ENCODE results near the gene SYCP2.

The SYCP2 gene

GRCh38 chr20:59920944-59921343 lies 12.5 kb downstream of the SYCP2 start:
- Histone ChIP-seq H3K27ac (ENCODE audit: low read length) (no peak overlapping the region), H3K9me2 (replicated peaks; ENCODE audit: insufficient read depth, low read length) (no peaks in the 10 kb centered on the region), H3K4me2 (ENCODE audit: low read depth, low read length) (no peak overlapping the region), H3K4me1 (ENCODE audit: low read length) (no peaks in the 10 kb centered on the region), H3K9me3 (replicated peaks; ENCODE audit: insufficient read depth, low read length) (no peaks in the 10 kb centered on the region), H3K9ac (ENCODE audit: low read length) (no peak overlapping the region), H3K79me2 (ENCODE audit: low read length) (no peaks in the 10 kb centered on the region), H2AFZ (ENCODE audit: low read length) (no peak overlapping the region), H3K36me3 (replicated peaks; ENCODE audit: insufficient read depth, low read length) (no peaks in the 10 kb centered on the region), H3K27me3 (replicated peaks; ENCODE audit: insufficient read depth, low read length) (no peaks in the 10 kb centered on the region), H3F3A (ENCODE audit: insufficient read depth, low read length) (no peaks in the 10 kb centered on the region), H3K4me3 (ENCODE audit: low read length) (no peak overlapping the region), H4K20me1 (ENCODE audit: insufficient read depth, low read length) (no peaks in the 10 kb centered on the region)
- TF ChIP-seq EZH2phosphoT487 (IDR thresholded peaks at IDR 0.05; ENCODE audit: low read length) (no peak), CTCF (IDR thresholded peaks at IDR 0.05; ENCODE audit: low read length) (no peak), EZH2 (optimal IDR thresholded peaks at IDR 0.05; ENCODE audit: low read depth, low read length) (no peak)
- DNase-seq: no peak

GRCh38 chr20:59912609-59913008 lies 20.8 kb downstream of the SYCP2 start:
- Histone ChIP-seq H3K27ac (ENCODE audit: low read length) (no peak overlapping the region), H3K27me3 (replicated peaks; ENCODE audit: insufficient read depth, low read length) (no peaks in the 10 kb centered on the region), H3K79me2 (ENCODE audit: low read length) (no peaks in the 10 kb centered on the region), H3K9me3 (replicated peaks; ENCODE audit: insufficient read depth, low read length) (no peaks in the 10 kb centered on the region), H3K4me2 (ENCODE audit: low read depth, low read length) (no peak overlapping the region), H2AFZ (ENCODE audit: low read length) (no peak overlapping the region), H3F3A (ENCODE audit: insufficient read depth, low read length) (no peaks in the 10 kb centered on the region), H3K4me1 (ENCODE audit: low read length) (no peaks in the 10 kb centered on the region), H3K4me3 (ENCODE audit: low read length) (no peak overlapping the region), H3K36me3 (replicated peaks; ENCODE audit: insufficient read depth, low read length) (no peaks in the 10 kb centered on the region), H3K9ac (ENCODE audit: low read length) (no peak overlapping the region), H4K20me1 (ENCODE audit: insufficient read depth, low read length) (no peaks in the 10 kb centered on the region), H3K9me2 (replicated peaks; ENCODE audit: insufficient read depth, low read length) (no peaks in the 10 kb centered on the region)
- DNase-seq: no peak
- TF ChIP-seq EZH2 (optimal IDR thresholded peaks at IDR 0.05; ENCODE audit: low read depth, low read length) (no peak), CTCF (IDR thresholded peaks at IDR 0.05; ENCODE audit: low read length) (no peak), EZH2phosphoT487 (IDR thresholded peaks at IDR 0.05; ENCODE audit: low read length) (no peak)

GRCh38 chr20:59911041-59911440 lies 22.4 kb downstream of the SYCP2 start:
- H3K27me3 ChIP-seq (replicated peaks; ENCODE audit: insufficient read depth, low read length): no peaks in the 10 kb centered on the region
- H3K9me3 ChIP-seq (replicated peaks; ENCODE audit: insufficient read depth, low read length): no peaks in the 10 kb centered on the region
- no peaks in the 10 kb centered on the region for H3K4me1 ChIP-seq (ENCODE audit: low read length)
- no peaks in the 10 kb centered on the region for H3K9me2 ChIP-seq (replicated peaks; ENCODE audit: insufficient read depth, low read length)
- no peak for TF ChIP-seq EZH2 (optimal IDR thresholded peaks at IDR 0.05; ENCODE audit: low read depth, low read length)
- TF ChIP-seq EZH2phosphoT487 (IDR thresholded peaks at IDR 0.05; ENCODE audit: low read length): no peak
- TF ChIP-seq CTCF (IDR thresholded peaks at IDR 0.05; ENCODE audit: low read length): no peak
- no peaks in the 10 kb centered on the region for H3K79me2 ChIP-seq (ENCODE audit: low read length)
- no peak overlapping the region for H3K4me3 ChIP-seq (ENCODE audit: low read length)
- H3F3A ChIP-seq (ENCODE audit: insufficient read depth, low read length): no peaks in the 10 kb centered on the region
- no peak for DNase-seq
- H3K9ac ChIP-seq (ENCODE audit: low read length): no peak overlapping the region
- no peaks in the 10 kb centered on the region for H4K20me1 ChIP-seq (ENCODE audit: insufficient read depth, low read length)
- no peaks in the 10 kb centered on the region for H3K36me3 ChIP-seq (replicated peaks; ENCODE audit: insufficient read depth, low read length)
- no peak overlapping the region for H3K27ac ChIP-seq (ENCODE audit: low read length)
- no peak overlapping the region for H3K4me2 ChIP-seq (ENCODE audit: low read depth, low read length)
- no peak overlapping the region for H2AFZ ChIP-seq (ENCODE audit: low read length)
